Measurements from ENCODE around the gene DNM3.

DNM3 gene

DNA sequence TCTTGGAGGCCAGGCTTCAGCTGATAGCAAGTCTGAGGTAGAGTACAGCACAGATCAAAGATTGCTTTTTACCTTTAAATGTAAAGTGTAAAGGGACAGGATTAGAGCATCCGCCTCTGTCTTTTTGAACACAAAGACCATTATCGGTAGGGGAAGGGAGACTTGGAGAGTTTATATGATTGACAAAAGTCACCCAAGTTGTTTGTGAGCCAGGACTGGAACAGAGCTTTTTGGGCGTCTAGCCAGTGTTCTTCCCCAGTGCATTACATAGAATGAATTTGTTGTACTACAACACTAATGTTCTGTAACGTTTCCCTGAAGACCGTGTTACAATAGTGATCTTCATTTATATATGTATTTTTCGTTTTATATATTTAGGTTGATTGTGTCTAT, 611.9 kb downstream of the DNM3 start:
- no peak for DNase-seq (ENCODE audit: low read depth in 2 of 2)

GRCh38 chr1:172453607-172454006, 612.3 kb downstream of the DNM3 start:
- DNase-seq (ENCODE audit: low read depth in 2 of 2), result no peak

GRCh38 chr1:172455451-172455850, 614.2 kb downstream of the DNM3 start:
- no peak for DNase-seq (ENCODE audit: low read depth in 2 of 2)

- no peak for DNase-seq (ENCODE audit: low read depth in 2 of 2)
Measured at GRCh38 chr1:172456344-172456769, 615.1 kb downstream of the DNM3 start.

GRCh38 chr1:172457479-172458130, 616.3 kb downstream of the DNM3 start:
- no peak for DNase-seq (ENCODE audit: low read depth in 2 of 2)

GRCh38 chr1:172460177-172460576, 618.9 kb downstream of the DNM3 start:
- no peak for DNase-seq (ENCODE audit: low read depth in 2 of 2)

DNA sequence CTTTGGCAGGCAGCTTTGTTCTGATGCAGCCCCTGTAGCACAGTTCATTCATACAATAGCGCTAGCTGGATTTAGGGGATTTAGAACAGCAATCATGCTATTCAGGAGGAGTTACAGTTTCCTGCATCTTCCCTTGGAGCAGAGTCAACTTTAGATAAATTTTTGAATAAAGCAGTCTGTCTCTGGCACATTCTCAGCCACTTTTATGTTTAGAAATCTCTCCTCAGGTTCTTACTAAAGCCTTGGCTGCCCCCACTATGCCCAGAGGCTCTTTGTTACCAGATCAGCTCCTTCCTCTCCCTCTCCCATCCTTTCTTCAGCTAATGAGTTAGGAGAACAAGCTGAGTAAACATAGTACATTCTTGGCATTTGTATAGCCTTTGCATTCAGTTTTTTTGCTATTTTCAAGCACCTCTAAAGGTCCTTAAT, 619.6 kb downstream of the DNM3 start:
- DNase-seq (ENCODE audit: low read depth in 2 of 2), result no peak
